GM12801 (cell line): ENCODE measurements around the gene WWTR1.

Experiments used
- CTCF ChIP-seq: IDR thresholded peaks from one replicate; pipeline ENCODE4 v1.5.1; 2011; ENCODE audit warnings: control low read depth; ENCODE audit not compliant: insufficient read length; ENCODE audit errors: extremely low read depth

Gene WWTR1

GRCh38 chr3:149519912-149520311 lies 137.9 kb downstream of the WWTR1 start:
- TF ChIP-seq CTCF, result no peak

GRCh38 chr3:149516920-149517319 lies 140.9 kb downstream of the WWTR1 start:
- TF ChIP-seq CTCF, result no peak

- no peak for TF ChIP-seq CTCF
These were observed 142.6 kb downstream of the WWTR1 start for GRCh38 chr3:149515249-149515648.

GRCh38 chr3:149514471-149514870 lies 143.4 kb downstream of the WWTR1 start:
- no peak for TF ChIP-seq CTCF

GRCh38 chr3:149512073-149512782 lies 145.6 kb downstream of the WWTR1 start:
- no peak for TF ChIP-seq CTCF

- no peak for TF ChIP-seq CTCF
These were observed 146.7 kb downstream of the WWTR1 start for GRCh38 chr3:149511040-149511626.

- TF ChIP-seq CTCF, result no peak
These were observed 147.3 kb downstream of the WWTR1 start for GRCh38 chr3:149510480-149510879.

- no peak for TF ChIP-seq CTCF
These were observed 148.3 kb downstream of the WWTR1 start for GRCh38 chr3:149509526-149509925.
